GM18907 (cell line): ENCODE data around the gene SERINC1.
A peak's percentile ranks its signal among the peaks of the same experiment; 100 is the strongest.
"Not testable (repeated sequence)": the region's sequence is repeated elsewhere in the genome, so short reads cannot be mapped to it uniquely, and the experiment has no call there.

Experiments used
- ATAC-seq: cut with Tn5 transposase; IDR thresholded peaks from one replicate; pipeline ENCODE4 v1.9.1; 2021; ENCODE audit warnings: mild to moderate bottlenecking, moderate library complexity; ENCODE audit not compliant: unreplicated experiment

The SERINC1 gene

DNA sequence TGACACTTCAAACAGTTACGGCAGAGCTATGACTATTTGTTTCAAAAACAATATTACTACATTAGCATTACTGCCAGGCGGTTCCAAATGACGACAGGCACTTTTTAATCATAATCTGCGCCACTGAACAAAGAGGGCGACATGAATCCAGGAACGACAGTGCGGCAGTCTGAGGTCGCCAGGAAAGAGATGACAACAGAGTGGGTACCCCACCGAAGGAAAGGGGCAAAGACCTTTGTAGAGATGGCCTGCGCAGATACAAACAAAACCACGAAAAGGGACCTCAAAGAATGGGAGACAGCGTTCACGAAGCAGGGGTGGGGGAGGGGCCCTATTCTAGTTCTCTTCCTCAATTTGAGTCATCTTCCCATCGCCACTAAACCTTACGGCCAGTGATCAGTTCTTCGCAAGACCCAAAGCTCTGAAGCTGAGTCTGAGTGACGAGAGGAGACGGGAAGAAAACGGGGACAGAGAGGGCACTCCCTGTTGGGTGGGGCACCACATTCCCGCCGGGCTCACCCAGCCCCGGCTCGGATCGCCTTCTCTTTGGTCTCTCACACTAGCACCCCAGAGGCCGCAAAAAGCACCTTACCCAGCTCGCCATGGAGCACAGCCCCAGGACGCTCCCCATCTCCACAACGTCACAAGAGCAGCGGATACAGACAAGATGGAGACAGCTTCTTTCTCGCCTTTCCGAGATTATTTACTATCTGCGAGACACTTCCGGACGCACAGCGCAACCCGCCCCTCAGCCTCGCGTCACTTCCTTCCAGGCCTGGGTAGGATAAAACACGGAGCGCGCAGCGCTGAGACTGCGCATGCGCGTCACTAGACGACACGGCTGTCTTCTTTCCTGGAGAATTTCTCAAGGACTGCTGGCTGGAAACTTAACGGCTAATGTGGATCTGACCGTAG, at the start of gene SERINC1:
TSS of gene SERINC1 (minus strand) at position 701 of the 915 bp plus-strand sequence. CDS start at position 631, 70 bp downstream.
- ATAC-seq: peak; percentile 99

DNA sequence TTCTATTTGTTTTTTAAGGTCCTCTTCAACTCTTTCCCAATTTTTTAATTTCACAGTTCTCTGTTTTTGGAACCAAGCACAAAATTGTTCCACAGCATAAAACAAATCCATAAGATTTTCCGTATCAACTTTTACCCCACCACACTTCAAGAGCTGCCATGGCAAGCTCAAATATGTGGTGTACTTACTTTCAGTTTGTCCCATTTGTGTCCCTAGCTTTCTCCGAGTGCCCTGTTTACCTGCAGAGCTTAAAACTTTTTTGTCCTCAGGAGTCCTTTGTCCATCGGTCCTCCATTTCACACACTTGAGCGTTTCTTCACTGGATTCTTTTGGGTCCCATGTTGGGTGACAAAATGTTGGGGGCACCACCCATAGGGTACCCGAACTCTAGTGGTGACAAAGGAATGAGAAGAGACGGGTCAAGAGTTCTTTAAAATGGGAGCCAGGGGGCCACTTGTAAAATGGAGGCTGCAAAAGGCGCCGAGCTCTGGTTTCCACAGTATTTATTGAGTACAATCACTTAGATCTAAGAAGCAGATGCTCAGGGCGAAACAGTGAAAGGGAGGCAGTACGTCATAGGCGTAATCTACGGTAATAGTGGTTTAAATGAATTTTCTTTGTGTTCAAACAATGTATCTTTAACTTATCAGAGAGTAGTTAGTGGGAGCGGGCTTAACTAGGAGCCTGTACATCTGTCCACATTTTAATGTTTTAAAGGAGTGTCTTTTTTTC, 39.8 kb upstream of the SERINC1 start:
- no peak for ATAC-seq

DNA sequence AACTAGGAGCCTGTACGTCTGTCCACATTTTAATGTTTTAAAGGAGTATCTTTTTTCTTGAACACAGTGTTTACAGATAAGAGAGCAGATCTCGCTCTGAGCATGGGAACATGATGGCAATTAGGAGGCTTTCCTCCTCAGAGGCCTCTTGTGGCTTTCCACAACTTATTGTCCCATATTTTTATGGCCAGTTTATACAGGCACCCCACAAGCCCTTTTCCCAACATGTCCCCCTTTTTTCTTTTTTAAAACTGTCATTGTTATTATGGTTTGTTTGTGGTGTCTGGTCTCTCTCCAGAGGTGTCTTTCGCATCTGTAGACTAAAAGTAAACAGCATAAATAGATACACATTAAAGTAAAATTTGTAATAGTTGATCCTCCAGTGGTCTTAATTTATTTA, 33.6 kb upstream of the SERINC1 start:
- ATAC-seq: not testable (repeated sequence)

DNA sequence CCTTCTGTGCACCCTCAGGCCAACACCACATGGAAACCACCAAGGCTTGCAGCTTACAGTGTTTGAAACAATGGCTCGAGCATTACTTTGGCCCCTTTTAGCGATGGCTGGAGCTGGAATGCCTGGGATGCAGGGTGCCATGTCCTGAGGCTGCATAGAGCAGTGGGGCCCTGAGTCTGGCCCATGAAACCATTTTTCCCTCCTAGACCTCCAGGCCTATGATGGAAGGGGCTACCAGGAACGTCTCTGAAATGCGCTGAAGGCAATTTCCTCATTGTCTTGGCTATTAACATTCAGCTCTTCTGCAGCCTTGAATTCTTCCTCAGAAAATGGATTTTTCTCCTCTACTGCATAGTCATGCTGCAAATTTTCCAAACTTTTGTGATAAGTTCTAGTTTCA, 29.9 kb upstream of the SERINC1 start:
- ATAC-seq: no peak

DNA sequence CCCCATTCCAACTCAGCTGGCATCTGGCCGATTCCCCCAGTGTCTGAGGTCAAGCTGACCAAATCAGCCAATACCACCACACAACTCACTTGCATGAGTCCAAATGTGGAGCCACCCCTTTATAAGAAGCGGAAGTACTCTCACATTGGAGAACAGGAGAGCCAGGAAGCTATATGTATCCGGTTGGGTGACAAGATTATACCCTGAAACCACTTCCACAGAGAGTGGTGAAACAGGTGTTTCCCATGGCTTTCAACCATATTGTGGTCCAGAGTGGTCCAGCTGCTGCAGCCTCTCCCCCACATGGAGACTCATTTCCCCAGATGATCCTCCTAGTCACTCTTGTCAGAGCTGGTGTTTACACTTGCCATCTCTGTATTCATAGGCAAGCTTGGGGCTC, 24.0 kb upstream of the SERINC1 start:
- ATAC-seq: peak; percentile 88

DNA sequence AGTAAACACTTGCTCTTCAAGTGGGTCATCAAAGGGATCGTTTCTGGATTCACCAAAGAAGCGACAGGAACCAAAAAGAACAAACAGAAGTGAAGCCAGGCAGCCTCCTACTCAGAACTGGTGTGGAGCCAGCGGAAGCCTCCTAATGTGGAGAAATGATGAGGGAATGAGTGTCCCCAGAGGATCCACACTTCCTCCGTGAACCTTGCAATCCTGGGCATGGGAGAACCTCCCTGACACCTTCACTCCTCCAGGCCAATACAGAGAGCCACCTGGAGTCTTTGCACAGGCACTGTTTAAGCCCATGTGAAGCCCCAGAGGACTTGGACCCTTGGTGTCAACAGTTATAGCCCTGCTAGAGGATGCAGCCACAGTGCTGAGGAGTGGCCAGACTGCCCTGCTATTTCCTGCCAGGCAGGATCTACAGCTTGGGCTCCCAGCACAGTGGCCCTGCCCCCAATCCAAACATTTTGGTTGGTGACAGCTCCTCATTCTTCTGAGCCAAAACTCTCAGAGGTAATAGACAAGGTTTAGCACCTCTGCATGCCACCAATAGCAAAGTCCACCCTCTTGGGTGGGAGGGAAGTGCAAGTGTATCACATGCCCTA, 23.2 kb upstream of the SERINC1 start:
- no peak for ATAC-seq

DNA sequence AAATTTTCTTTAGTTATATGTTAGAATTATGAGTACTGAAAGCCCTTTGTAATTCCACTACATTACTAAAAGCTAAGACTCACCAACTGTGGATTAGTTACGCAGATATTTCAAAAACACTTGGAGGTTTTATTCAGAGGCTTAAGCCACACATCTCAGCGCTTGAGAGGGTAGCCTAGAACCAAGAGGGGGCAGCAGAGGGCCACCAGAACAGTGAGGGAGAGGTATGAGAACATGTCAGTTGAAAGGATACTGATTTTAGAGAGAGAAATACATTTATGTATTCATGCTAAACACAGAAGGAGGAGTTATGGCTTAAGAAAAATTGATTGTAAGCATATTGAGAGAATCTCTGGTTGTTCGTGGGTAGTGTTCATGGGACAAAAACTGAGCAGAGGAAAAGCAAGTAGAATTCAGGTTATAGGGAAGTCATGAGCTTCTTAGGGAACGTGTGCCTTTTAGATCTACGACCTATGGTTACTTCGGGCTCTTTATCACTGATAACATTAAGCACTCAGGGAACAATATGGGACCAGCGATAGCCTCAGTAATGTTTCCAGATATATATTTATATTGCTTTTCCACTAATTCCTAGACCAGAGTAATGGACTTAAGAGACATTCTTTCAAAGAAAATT, 20.4 kb upstream of the SERINC1 start:
- ATAC-seq: peak; percentile 92

DNA sequence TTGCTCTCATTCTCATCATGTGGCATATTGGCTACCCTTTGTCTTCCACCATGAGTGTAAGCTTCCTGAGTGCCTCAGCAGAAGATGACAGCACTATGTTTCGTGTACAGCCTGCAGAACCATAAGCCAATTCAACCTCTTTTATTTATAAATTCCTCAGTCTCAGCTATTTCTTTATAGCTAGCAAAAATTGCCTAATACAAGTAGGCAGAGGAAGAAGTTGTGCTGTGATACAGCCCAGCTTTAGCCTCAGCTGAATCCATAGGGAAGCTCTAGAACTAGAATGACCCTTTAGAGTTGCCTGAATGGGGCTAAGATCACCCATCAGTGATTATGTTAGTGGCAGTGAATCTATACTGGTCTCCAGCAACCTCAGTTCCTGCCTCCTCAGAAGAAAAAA, 19.0 kb upstream of the SERINC1 start:
- no peak for ATAC-seq

DNA sequence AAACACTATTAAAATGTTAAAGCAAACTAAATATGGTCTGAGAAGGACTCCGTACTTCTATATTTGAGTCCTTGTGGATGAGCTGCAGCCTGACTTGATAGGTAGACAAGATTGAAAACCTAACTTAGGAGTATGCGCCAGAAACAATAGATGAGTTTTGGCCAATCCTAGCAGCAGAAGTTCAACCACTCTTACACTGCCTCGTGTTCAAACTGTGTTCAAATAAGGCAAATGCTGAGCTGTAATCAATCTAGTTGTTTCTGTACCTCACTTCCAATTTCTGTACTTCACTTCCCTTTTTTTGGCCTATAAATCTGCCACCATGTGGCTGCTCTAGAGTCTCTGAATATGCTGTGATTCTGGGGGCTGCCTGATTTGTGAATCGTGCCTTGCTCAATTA, 13.2 kb upstream of the SERINC1 start:
- peak; percentile 94 for ATAC-seq

DNA sequence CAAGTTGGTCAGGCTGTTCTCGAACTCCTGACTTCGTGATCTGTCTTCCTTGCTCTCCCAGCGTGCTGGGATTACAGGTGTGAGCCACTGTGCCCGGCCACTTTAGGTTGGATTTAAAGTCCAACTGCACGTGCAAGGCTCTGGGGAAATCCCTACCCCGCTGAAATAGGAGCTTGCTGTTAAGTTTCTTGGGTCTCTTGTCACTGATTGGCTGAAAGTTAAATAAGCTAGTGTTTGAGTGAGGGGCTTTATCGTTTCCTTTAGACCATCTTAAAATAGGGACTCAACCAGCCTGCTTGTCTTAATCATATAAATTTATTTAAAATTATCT, 11.1 kb upstream of the SERINC1 start:
- no peak for ATAC-seq

DNA sequence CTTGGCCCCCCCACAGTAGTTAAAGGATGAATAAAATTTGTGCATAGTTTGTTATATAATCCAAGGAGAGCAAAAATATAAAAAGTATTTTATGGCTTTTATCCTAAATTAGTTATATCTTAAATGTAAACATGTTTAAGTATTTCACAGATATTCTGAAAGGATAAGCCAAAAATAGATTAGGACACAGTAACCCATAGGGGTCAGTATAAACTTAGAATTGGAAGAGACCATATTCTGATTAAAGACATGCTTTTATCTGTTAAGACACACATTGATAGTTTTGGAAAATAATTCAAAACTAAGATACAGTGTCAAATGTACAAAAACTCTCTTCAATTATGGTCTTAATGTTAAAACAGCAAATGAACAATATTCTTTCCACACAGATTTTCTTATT, 4.5 kb upstream of the SERINC1 start:
- ATAC-seq: no peak

DNA sequence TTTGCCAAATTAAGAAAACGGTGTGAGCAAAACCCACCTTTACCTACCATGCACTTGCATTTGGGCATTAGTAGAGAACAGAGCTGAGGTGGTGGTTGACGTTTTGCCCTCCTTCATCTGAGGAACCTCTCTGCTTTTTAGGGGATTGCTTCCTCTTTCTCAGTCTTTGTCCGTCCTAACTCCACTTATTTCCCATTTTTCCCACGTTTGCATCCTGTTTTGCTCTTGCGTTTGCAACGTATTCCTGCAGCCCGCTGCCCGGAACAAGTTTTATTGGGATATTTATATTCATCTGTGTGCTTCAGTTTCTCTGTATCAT, 374 bp upstream of the SERINC1 start:
- ATAC-seq: peak; percentile 63

DNA sequence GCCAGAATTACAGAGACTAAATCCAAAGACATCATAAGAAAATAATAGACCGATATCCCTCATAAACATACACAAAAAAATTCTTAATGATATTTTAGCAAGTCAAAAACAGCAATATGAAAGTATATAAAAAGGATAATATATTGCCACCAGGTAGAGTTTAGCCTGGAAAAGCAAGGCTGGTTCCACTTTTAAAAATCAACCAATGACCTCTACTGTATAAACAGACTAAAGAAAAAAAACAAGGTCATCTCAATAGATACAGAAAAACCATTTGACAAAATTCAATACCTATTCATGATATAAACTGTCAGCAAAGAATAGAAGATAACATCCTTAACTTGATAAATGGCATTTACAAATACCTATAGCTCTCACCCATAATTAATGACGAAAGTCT, 9.7 kb downstream of the SERINC1 start:
- no peak for ATAC-seq

DNA sequence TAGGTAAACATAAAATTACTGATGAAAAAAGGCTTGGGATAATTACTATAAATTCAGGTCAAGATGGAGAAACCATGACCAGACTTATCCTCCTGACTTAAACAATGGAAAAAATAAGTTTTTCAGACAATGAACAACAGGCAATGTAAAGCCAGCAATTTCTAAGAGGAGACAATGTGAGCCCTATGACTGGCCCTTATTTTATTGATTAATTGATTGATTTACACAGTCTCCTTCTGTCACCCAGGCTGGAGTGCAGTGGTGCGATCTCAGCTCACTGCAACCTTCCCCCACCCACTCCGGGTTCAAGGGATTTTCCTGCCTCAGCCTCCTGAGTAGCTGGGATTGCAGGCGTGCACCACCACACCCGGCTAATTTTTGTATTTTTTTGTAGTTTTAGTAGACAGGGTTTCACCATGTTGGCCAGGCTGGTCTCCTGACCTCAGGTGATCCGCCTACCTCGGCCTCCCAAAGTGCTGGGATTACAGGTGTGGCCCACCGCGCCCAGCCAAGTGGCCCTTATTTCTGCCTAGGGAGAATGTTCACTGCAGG, 11.7 kb downstream of the SERINC1 start:
- not testable (repeated sequence) for ATAC-seq

DNA sequence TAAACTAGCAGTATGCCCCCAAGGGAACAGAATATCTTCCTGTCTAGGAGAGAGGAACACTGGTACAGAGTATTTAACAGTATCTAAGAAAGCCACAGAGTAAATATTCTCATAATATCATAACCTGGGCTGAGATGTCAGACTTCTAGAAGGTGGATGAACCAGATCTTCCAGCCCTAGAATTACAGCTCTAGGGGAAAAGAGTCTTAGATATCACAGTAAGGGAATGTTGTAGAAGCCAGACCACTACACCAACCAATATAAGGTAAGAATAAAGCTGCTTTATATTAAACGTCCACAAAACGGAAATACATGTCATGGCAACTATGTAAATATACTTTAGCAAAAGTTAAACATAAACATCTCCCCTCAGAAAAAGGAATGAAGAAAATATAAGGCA, 12.4 kb downstream of the SERINC1 start:
- no peak for ATAC-seq

DNA sequence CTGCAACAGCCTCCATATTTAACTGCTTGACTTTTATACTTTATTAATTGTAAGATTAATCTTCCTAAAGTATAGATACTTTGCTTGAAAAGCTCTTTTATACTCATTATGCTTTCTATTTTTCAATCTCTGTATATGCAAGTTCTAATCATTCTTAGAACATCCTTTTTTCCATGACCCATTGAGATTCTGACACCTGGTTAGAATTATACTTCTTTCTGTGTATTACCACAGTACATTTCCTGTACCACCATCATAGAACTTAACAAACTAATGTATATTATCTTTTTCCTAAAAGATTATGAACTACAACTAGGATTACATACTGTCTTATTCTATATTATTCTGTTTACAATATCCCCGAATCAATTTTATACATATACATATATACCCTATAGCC, 13.5 kb downstream of the SERINC1 start:
- ATAC-seq: no peak

DNA sequence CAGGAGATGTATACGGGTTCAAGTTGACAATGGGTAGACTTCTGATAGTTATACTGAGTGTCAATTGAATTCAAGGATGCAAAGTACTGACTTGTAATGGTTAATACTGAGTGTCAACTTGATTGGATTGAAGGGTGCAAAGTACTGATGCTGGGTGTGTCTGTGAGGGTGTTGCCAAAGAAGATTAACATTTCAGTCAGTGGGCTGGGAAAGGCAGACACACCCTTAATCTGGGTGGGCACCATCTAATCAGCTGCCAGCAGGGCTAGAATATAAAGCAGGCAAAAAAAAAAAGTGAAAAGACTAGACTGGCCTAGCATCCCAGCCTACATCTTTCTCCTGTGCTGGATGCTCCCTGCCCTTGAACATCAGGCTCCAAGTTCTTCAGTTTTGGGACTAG, 16.5 kb downstream of the SERINC1 start:
- ATAC-seq: not testable (repeated sequence)

DNA sequence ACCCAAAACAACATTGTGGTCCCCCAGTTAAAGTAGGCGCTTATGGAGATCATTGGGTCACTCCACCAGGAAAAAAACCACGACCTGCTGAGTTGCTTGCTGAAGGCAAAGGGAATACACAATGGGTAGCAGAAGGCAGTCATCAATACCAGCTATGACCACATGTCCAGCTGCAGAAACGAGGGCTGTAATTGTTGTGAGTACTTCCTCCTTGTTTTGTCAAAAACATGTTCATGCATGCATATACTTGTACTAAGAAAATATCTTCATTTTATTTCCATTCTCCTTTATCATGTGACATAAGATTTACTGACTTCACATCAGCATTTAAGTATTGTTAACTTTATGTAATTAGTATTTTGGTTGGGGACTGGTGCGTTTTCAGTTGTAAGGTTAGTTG, 16.9 kb downstream of the SERINC1 start:
- no peak for ATAC-seq

DNA sequence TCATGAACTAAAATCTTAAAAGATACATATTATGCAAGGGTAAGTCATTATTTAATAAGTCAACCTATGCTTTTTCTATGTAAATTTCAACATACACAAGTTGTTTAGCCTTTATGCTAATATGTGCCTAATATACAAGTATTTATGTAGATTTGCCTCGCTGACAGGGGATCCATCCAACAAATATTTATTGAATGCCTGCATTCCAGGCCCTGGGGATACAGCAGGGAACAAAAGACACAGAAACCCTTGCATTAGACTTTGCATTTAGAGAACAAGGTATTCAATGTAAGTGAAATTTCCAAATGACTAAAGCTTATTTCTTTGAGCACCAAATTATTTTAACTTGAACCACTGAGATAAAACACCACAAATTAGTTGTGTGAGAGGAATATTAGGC, 19.1 kb downstream of the SERINC1 start:
- ATAC-seq: no peak

DNA sequence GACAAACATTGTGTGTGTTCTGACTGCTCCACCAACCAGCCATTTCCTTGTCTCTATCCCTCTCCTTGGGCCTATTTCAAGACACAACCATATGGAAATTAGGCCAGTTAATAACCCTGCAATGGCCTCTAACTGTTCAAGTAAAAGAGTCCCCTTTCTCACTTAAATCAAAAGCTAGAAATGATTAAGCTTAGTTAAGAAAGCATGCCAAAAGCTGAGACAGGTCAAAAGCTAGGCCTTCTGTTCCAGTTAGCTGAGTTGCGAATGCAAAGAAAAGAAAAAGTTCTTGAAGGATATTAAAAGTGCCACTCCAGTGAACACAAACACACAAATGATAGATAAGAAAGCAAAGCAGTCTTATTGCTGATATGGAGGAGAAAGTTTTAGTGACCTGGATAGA, 22.5 kb downstream of the SERINC1 start:
- ATAC-seq: no peak

DNA sequence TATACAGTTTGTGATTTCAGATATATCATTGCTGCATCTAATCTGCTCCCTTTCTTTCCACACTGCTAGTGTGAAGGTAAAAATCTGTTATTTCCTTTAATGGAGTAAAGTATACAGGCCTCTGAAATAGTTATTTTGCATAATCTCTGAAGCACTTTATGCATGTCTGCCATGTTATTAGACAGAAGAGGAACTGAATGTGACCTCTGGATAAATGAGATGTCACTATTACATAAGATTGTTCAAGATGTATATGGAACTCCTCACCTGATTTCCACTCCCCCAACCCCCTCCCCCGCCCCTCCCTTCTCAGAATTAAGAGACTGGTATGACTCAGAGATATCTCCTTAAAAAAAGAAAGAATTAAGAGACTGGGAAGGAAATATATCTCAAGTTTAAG, 26.3 kb downstream of the SERINC1 start:
- ATAC-seq: no peak
